IMR-90 (cell line): ENCODE data around the gene DGKB. TPM values are rescaled to one million over a fixed set of nuclear protein-coding genes. Genes with fewer than 3 reads are reported as not detected.

ENCODE experiments used
- ATAC-seq: fragments of 200-7000 bp; cut with Tn5 transposase; 2 replicates; pipeline ENCODE4 v1.9.1; 2020; ENCODE audit warnings: low read depth, mild to moderate bottlenecking, moderate library complexity
- BruUV-seq: library from RNA; stranded (reverse); fragments of 400-500 nt; replicated peaks from 2 replicates; lab custom pipeline; 2021; lab: Mats Ljungman, UMichigan
- CTCF ChIA-PET: fragments of 300-600 bp; formaldehyde crosslinking; extraction: SDS; loops from one replicate; lab custom pipeline; 2021; ENCODE audit warnings: antibody characterized with exemption; lab: Yijun Ruan, JAX
- POLR2A ChIA-PET: fragments of 300-600 bp; sonication (Branson Sonifier 250); formaldehyde crosslinking; loops from one replicate; lab custom pipeline; 2022; ENCODE audit warnings: antibody characterized with exemption; ENCODE audit not compliant: unreplicated experiment; lab: Charles Lee
- DNase-seq: peaks from one replicate; pipeline ENCODE4 v3.0.0; 2013
- H2AFZ ChIP-seq: replicated peaks from 2 replicates; pipeline ENCODE3; 2013; ENCODE audit warnings: low read length, mild to moderate bottlenecking; ENCODE audit not compliant: poor library complexity
- H2AK5ac ChIP-seq: 2 replicates; pipeline ENCODE4 v1.6.1; 2013; ENCODE audit warnings: low read depth, low read length, inconsistent platforms
- H2AK9ac ChIP-seq: replicated peaks from 2 replicates; pipeline ENCODE3; 2013; ENCODE audit warnings: mild to moderate bottlenecking, low read depth, low read length, moderate library complexity; ENCODE audit not compliant: poor library complexity
- H2BK120ac ChIP-seq: 2 replicates; pipeline ENCODE4 v1.6.1; 2013; ENCODE audit warnings: low read depth, low read length, inconsistent platforms
- H2BK15ac ChIP-seq: 3 replicates; pipeline ENCODE4 v1.6.1; 2013; ENCODE audit warnings: low read depth, low read length, inconsistent platforms
- H2BK20ac ChIP-seq: 2 replicates; pipeline ENCODE4 v1.6.1; 2013; ENCODE audit warnings: low read depth, mild to moderate bottlenecking, inconsistent platforms, low read length, moderate library complexity
- H2BK5ac ChIP-seq: 2 replicates; pipeline ENCODE4 v1.6.1; 2013; ENCODE audit warnings: mild to moderate bottlenecking, low read depth, low read length, inconsistent platforms; ENCODE audit not compliant: poor library complexity, severe bottlenecking
- H3K14ac ChIP-seq: replicated peaks from 2 replicates; pipeline ENCODE4 v1.6.1; 2013; ENCODE audit warnings: low read depth, low read length, inconsistent platforms
- H3K18ac ChIP-seq: 2 replicates; pipeline ENCODE4 v1.6.1; 2013; ENCODE audit warnings: low read depth, low read length, control low read depth
- H3K23ac ChIP-seq: 2 replicates; pipeline ENCODE4 v1.6.1; 2013; ENCODE audit warnings: low read depth, low read length, inconsistent platforms
- H3K27ac ChIP-seq: 2 replicates; pipeline ENCODE4 v1.5.1; 2013; ENCODE audit warnings: mild to moderate bottlenecking, control low read depth, low read length; ENCODE audit not compliant: insufficient read depth
- H3K27me3 ChIP-seq: 2 replicates; pipeline ENCODE4 v1.6.1; 2013; ENCODE audit warnings: low read length; ENCODE audit not compliant: control insufficient read depth, insufficient read depth
- H3K36me3 ChIP-seq: 2 replicates; pipeline ENCODE4 v1.6.1; 2013; ENCODE audit warnings: low read length, mixed read lengths; ENCODE audit not compliant: control insufficient read depth, insufficient read depth
- H3K4ac ChIP-seq: 2 replicates; pipeline ENCODE4 v1.6.1; 2013; ENCODE audit warnings: low read depth, low read length, inconsistent platforms
- H3K4me1 ChIP-seq: 2 replicates; pipeline ENCODE4 v1.6.1; 2013; ENCODE audit warnings: low read length, mixed read lengths; ENCODE audit not compliant: control insufficient read depth, insufficient read depth
- H3K4me2 ChIP-seq: 2 replicates; pipeline ENCODE4 v1.6.1; 2013; ENCODE audit warnings: low read depth, mild to moderate bottlenecking, control low read depth, low read length, moderate library complexity
- H3K4me3 ChIP-seq: 2 replicates; pipeline ENCODE4 v1.5.1; 2013; ENCODE audit warnings: low read depth, mild to moderate bottlenecking, control low read depth, low read length, moderate library complexity; ENCODE audit not compliant: insufficient read depth
- H3K56ac ChIP-seq: 2 replicates; pipeline ENCODE4 v1.6.1; 2013; ENCODE audit warnings: low read length, inconsistent platforms; ENCODE audit not compliant: insufficient read depth; ENCODE audit errors: extremely low read depth
- H3K79me1 ChIP-seq, 2 experiments: 2 replicates each; pipeline ENCODE4 v1.6.1; 2013; ENCODE audit warnings: low read length in 2 of 2, inconsistent platforms in 1 of 2, low read depth in 1 of 2
- H3K9ac ChIP-seq: 2 replicates; pipeline ENCODE4 v1.6.1; 2013; ENCODE audit warnings: low read depth, low read length, control low read depth
- H3K9me1 ChIP-seq: 2 replicates; pipeline ENCODE4 v1.6.1; 2013; ENCODE audit warnings: low read length, inconsistent platforms; ENCODE audit not compliant: insufficient read depth
- H3K9me3 ChIP-seq: 2 replicates; pipeline ENCODE4 v1.6.1; 2013; ENCODE audit warnings: low read length; ENCODE audit not compliant: control insufficient read depth, insufficient read depth
- H4K20me1 ChIP-seq: 2 replicates; pipeline ENCODE4 v1.6.1; 2013; ENCODE audit warnings: low read length, inconsistent platforms; ENCODE audit not compliant: insufficient read depth
- H4K5ac ChIP-seq: 2 replicates; pipeline ENCODE4 v1.6.1; 2013; ENCODE audit warnings: mild to moderate bottlenecking, low read depth, low read length, control low read depth
- H4K8ac ChIP-seq, 2 experiments: 2 replicates each; pipeline ENCODE4 v1.6.1; 2013; ENCODE audit warnings: low read depth in 2 of 2, low read length in 2 of 2, control low read depth in 1 of 2, inconsistent platforms in 1 of 2
- H4K91ac ChIP-seq: 2 replicates; pipeline ENCODE4 v1.6.1; 2013; ENCODE audit warnings: low read depth, low read length, inconsistent platforms; ENCODE audit not compliant: insufficient read depth
- BHLHE40 ChIP-seq: fragments of 150-350 bp; IDR thresholded peaks from 2 replicates; pipeline ENCODE4 v1.6.1; 2016; ENCODE audit warnings: mild to moderate bottlenecking, low read depth, low read length
- CEBPB ChIP-seq: IDR thresholded peaks from 2 replicates; pipeline ENCODE4 v1.6.1; 2012; ENCODE audit warnings: low read depth, low read length, improper control_type of control experiment
- CHD1 ChIP-seq: IDR thresholded peaks from 2 replicates; pipeline ENCODE4 v1.6.1; 2012; ENCODE audit warnings: low read depth, low read length, improper control_type of control experiment
- CTCF ChIP-seq: conservative IDR thresholded peaks from 2 replicates; pipeline ENCODE4 v1.5.1; 2012; ENCODE audit warnings: mild to moderate bottlenecking, low read depth, low read length, improper control_type of control experiment
- ELK1 ChIP-seq: fragments of 150-350 bp; IDR thresholded peaks from 2 replicates; pipeline ENCODE4 v1.6.1; 2016; ENCODE audit warnings: low read depth, mild to moderate bottlenecking, low read length, moderate library complexity, borderline replicate concordance
- FOS ChIP-seq: fragments of 150-350 bp; IDR thresholded peaks from 2 replicates; pipeline ENCODE4 v1.6.1; 2016; ENCODE audit warnings: low read depth, low read length
- MAFK ChIP-seq: IDR thresholded peaks from 2 replicates; pipeline ENCODE4 v1.6.1; 2012; ENCODE audit warnings: low read depth, low read length, improper control_type of control experiment
- MXI1 ChIP-seq: IDR thresholded peaks from 2 replicates; pipeline ENCODE4 v1.6.1; 2012; ENCODE audit warnings: low read depth, mild to moderate bottlenecking, low read length, moderate library complexity, borderline replicate concordance
- NFE2L2 ChIP-seq: fragments of 150-350 bp; IDR thresholded peaks from 2 replicates; pipeline ENCODE4 v1.6.1; 2016; ENCODE audit warnings: low read depth, mild to moderate bottlenecking, low read length
- POLR2A ChIP-seq: IDR thresholded peaks from 2 replicates; pipeline ENCODE4 v1.6.1; 2012; ENCODE audit warnings: mild to moderate bottlenecking, low read depth, low read length
- RAD21 ChIP-seq: IDR thresholded peaks from 2 replicates; pipeline ENCODE4 v1.6.1; 2012; ENCODE audit warnings: low read length, improper control_type of control experiment
- RFX5 ChIP-seq: IDR thresholded peaks from 2 replicates; pipeline ENCODE4 v1.8.0; 2012; ENCODE audit warnings: low read depth, mild to moderate bottlenecking, low read length, moderate library complexity
- WGBS, 2 experiments: methylation state at CpG; one replicate each; pipeline versions ENCODE4 v1.1.5 to v1.1.7; 2013; ENCODE audit warnings: missing lambda C conversion rate in 2 of 2; ENCODE audit not compliant: insufficient read length in 1 of 2; ENCODE audit errors: extremely low coverage in 2 of 2; 5-methylcytosine and 5-hydroxymethylcytosine counted together
- dilution Hi-C: fragments of 300-500 bp; cut with HindIII; formaldehyde crosslinking; loops from one replicate; pipeline ENCODE4 v1.14.3; 2018; ENCODE audit warnings: low sequenced_read_pairs; ENCODE audit not compliant: unreplicated experiment
- in situ Hi-C: fragments of 300-500 bp; cut with MboI; formaldehyde crosslinking; loops from 3 replicates; pipeline ENCODE4 v1.14.3; 2019; ENCODE audit warnings: low sequenced_read_pairs, inconsistent platforms, mixed read lengths
- intact Hi-C: fragments of 100-400 bp; cut with micrococcal nuclease; formaldehyde crosslinking; loops from 2 replicates; pipeline ENCODE4 v1.10.0; 2022
- polyA plus RNA-seq, 3 experiments: library from polyadenylated mRNA; depleted of rRNA; stranded (reverse); fragments of >200 nt; gene quantifications; 2 replicates each; pipeline ENCODE4 v1.2.3, GENCODE V29; 2012; ENCODE audit warnings: low replicate concordance in 1 of 3
- total RNA-seq: library from RNA; depleted of rRNA; stranded (reverse); fragments of >200 nt; gene quantifications from 2 replicates; pipeline ENCODE4 v1.2.3, GENCODE V29; 2012
- TF ChIP-seq, protein P1 (sequence below): fragments of 150-350 bp; IDR thresholded peaks from 2 replicates; pipeline ENCODE4 v1.6.1; 2017; ENCODE audit warnings: mild to moderate bottlenecking, antibody characterized with exemption, low read length, low read depth

The DGKB gene
- total and polyA plus RNA-seq, 2 of the 4 experiments (the other 2 are of a cell fraction): not detected

GRCh38 chr7:14585232-14585631, 317.3 kb downstream of the DGKB start:
- Histone ChIP-seq H3K23ac (no peak overlapping the region), H3K9me1 (no peaks in the 10 kb centered on the region), H3K27ac (no peak overlapping the region), H3K36me3 (no peaks in the 10 kb centered on the region), H3K14ac (no peak overlapping the region), H2AFZ (no peak overlapping the region), H3K9ac (no peak overlapping the region), H2BK5ac (no peak overlapping the region), H3K27me3 (no peaks in the 10 kb centered on the region), H4K91ac (no peak overlapping the region), H3K56ac (no peak overlapping the region), H2AK9ac (no peak overlapping the region), H3K4me2 (no peak overlapping the region), H2BK120ac (no peak overlapping the region), H4K20me1 (no peaks in the 10 kb centered on the region), H3K4me3 (no peak overlapping the region), H4K8ac (no peak overlapping the region), H3K9me3 (peaks cover 3% of the 10 kb centered on the region; the same call in 1 of the 2 replicates), H3K79me1 (no peaks in the 10 kb centered on the region), H3K4me1 (no peaks in the 10 kb centered on the region), H2BK15ac (no peak overlapping the region), H4K5ac (no peak overlapping the region), H2AK5ac (no peak overlapping the region), H2BK20ac (no peak overlapping the region), H3K4ac (no peak overlapping the region), H3K18ac (no peak overlapping the region)
- intact Hi-C loops (no loop called here), in situ Hi-C loops (no loop called here), dilution Hi-C loops (no loop called here)
- ATAC-seq (no peak), DNase-seq (no peak)
- POLR2A ChIA-PET: no interaction called here
- no CpG with 5 or more reads among the region's 2 CpGs for WGBS, 2 experiments
- no TSS peak for BruUV-seq
- TF ChIP-seq MAFK (no peak), POLR2A (no peak), CEBPB (no peak), ELK1 (no peak), RAD21 (no peak), MXI1 (no peak), RFX5 (no peak), FOS (no peak), CTCF (no peak), BHLHE40 (no peak), NFE2L2 (no peak), CHD1 (no peak)
- TF ChIP-seq, protein P1, sequence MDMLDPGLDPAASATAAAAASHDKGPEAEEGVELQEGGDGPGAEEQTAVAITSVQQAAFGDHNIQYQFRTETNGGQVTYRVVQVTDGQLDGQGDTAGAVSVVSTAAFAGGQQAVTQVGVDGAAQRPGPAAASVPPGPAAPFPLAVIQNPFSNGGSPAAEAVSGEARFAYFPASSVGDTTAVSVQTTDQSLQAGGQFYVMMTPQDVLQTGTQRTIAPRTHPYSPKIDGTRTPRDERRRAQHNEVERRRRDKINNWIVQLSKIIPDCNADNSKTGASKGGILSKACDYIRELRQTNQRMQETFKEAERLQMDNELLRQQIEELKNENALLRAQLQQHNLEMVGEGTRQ: no peak
- CTCF ChIA-PET: no interaction called here
